NCI-H226 (cell line): ENCODE data around the gene IRAK2.
A peak's percentile ranks its signal among the peaks of the same experiment; 100 is the strongest.

Source experiments
- DNase-seq: peaks from one replicate; pipeline ENCODE4 v3.0.0-alpha.2; 2015

Gene IRAK2

GRCh38 chr3:10286596-10287295 is 122.0 kb downstream of the IRAK2 start:
- peak; percentile 53 for DNase-seq

GRCh38 chr3:10287936-10288574 is 123.3 kb downstream of the IRAK2 start:
- DNase-seq: no peak

GRCh38 chr3:10288575-10288960 is 123.8 kb downstream of the IRAK2 start:
- no peak for DNase-seq

DNA sequence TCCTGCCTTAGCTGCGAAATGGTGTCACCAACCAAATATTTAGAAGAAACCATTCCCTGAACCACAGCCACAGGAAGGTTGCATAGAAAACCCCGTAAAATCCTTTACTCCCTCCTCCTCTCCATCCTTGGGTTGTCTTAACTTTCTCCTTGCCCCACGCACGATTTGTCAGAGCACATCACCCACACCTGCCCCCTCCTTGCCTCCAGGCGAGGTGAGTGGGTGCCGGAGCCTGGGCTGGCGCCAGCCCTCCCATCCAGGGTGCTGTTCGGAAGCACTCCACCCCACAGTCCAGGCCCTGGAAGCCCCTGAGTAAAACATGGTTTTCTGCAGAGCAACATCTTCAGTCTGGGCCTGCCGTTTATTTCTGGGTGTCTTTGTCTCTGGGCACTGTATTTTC is 124.4 kb downstream of the IRAK2 start:
- no peak for DNase-seq

GRCh38 chr3:10289787-10290355 is 125.2 kb downstream of the IRAK2 start:
- no peak for DNase-seq

DNA sequence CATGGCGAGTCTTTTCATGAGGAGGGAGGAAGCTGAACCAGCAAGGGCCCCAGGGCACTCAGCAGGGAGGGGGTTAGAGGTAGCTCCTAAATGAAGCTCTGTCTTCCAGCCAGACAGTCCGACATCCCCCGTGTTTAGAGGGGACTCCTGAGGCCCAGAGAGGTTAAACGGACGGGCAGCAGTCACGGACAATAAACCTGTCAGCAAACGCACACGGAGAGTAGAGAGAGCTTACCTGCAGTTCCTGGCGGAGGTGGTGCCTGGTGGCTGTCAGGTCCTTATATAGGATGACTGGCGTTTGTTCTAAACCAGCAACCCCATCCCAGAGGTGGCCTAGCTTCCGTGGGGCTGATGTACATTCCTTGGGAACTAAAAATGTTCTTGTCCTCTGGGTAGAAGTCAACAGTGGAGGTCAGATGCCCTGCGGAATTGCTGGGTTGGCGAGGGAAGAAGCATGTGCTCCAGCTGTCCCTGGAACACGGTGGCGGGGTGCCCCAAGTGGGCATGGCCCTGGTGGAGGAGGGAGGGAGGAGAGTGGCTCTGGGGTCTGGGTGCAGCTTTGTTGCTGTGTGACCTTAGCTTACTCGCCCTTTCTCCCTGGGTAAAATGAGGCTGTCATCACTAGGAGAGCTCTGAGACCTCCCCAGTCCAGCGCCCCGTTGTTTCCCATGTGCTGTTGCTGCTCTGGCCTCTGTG is 125.9 kb downstream of the IRAK2 start:
- no peak for DNase-seq

DNA sequence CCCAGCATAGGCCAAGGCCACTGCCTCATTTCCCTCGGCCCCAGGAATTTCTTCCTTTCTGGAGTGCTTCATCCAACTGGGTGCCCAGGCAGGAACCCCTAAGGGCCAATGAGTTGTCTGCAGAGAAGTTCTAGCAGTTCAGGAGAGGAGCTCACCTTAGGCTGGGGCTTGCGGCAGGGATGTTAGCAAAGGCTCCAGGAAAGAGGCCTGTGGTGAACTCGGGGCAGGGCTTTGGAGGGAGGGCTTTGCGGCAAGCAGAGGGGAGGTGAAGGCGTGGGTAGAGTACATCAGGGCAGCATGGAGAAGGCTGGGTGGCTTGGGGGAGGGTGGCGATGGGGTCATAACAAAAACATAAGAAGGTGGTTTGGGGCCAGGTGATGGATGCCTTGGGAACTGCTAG is 126.9 kb downstream of the IRAK2 start:
- DNase-seq: no peak

DNA sequence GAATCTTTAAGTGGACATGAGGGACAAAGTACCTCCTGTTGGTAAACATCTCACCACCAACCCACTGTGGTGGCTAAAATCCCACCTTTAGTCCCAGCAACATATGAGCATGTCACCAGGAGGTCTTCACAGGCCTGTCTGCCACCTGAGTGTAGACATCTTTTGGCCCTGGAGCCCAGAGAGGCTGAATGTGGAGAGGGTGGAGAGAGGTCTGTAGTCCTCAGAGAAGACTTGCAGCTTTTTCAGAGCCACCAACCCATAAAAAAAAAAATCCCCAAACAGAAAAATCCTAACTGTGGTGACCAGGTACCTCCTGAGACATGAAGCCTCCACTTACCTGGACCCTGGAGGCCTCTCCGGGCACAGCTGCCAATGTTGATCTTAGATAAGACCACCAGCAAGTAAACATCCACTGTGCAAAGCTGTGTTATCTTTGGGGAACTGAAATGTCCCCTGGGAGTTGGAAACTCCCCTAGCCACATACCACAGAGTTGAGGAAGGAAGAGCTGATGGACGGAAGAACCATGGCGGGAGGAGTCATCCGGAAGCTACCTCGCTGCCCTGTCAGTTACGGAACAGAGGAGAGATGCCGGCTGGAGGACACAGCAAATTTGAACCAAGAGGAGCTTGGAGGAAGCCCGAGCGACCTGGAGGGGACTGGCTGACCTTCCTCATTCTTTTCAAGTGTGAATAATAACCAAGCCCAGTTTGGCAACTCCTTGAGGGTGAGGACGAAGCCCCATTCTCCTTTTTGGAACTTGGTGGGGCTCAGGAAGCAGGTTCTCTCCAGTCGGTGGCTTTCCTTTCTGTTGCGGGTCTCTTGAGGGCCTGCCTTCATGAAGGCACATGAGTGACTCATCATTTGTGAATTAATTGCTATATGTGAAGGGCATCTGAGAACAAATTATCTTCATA is 128.0 kb downstream of the IRAK2 start, which contains the start of gene GHRL:
Gene GHRL, minus strand, starts transcription at position 443 of the 915 bp plus-strand sequence. CDS start 2,767 bp downstream, outside the sequence.
- DNase-seq: no peak
